Adrenal gland (tissue), 19 donors: ENCODE measurements around the gene GPC1. TPM values are rescaled to one million over a fixed set of nuclear protein-coding genes. Genes with fewer than 3 reads are reported as not detected.
A peak's percentile ranks its signal among the peaks of the same experiment; 100 is the strongest.
"Not testable (repeated sequence)": the region's sequence is repeated elsewhere in the genome, so short reads cannot be mapped to it uniquely, and the experiment has no call there.

ENCODE experiments used
- DNase-seq, 7 donors: peaks; one replicate each; pipeline ENCODE4 v3.0.0-alpha.2; 2019 to 2020
- H3K27ac ChIP-seq, 5 donors: fragments of 200-600 bp; sonication (generic) in 4 of 5; 1 replicate in 3 of 5; 2 replicates in 2 of 5; pipeline versions ENCODE4 v1.5.1 to v1.8.0; 2016 to 2020; ENCODE audit warnings: mild to moderate bottlenecking in 1 of 5
- H3K27me3 ChIP-seq: fragments of 200-600 bp; 2 replicates; pipeline ENCODE4 v1.8.0; 2021
- H3K36me3 ChIP-seq, 2 donors: fragments of 200-600 bp; replicated peaks in 1 of 2; 1 replicate in 1 of 2; 2 replicates in 1 of 2; pipeline versions ENCODE4 v1.5.1 to v1.8.0; 2018 to 2022
- H3K4me1 ChIP-seq, 2 donors: fragments of 200-600 bp; replicated peaks in 1 of 2; 1 replicate in 1 of 2; 2 replicates in 1 of 2; pipeline versions ENCODE4 v1.5.1 to v1.8.0; 2018 to 2021
- H3K4me3 ChIP-seq, 4 donors: fragments of 200-600 bp; sonication (generic) in 3 of 4; one replicate each; pipeline ENCODE4 v1.5.1; 2016 to 2018
- H3K9me3 ChIP-seq, 3 donors: fragments of 200-600 bp; sonication (generic) in 1 of 3; replicated peaks in 1 of 3; 1 replicate in 2 of 3; 2 replicates in 1 of 3; pipeline versions ENCODE4 v1.5.1 to v1.8.0; 2016 to 2021
- CTCF ChIP-seq, 6 experiments: fragments of 450-650 bp in 4 of 6; fragments of 200-600 bp in 2 of 6; sonication (generic) in 1 of 6; IDR thresholded peaks; 1 replicate in 5 of 6; 2 replicates in 1 of 6; pipeline versions ENCODE4 v1.5.1 to v1.8.0; 2016 to 2021; ENCODE audit warnings: antibody characterized with exemption in 6 of 6, mild to moderate bottlenecking in 2 of 6, moderate library complexity in 1 of 6
- POLR2A ChIP-seq, 2 donors: fragments of 450-650 bp; IDR thresholded peaks; one replicate each; pipeline ENCODE4 v1.6.1; 2017; ENCODE audit warnings: antibody characterized with exemption in 2 of 2, mild to moderate bottlenecking in 2 of 2, moderate library complexity in 1 of 2
- WGBS, 4 donors: extraction: QIAGEN DNeasy Blood & Tissue Kit in 2 of 4; methylation state at CpG; one replicate each; pipeline versions ENCODE4 v1.1.5 to v1.1.7; 2013 to 2017; 5-methylcytosine and 5-hydroxymethylcytosine counted together
- intact Hi-C, 2 donors: fragments of 100-400 bp; cut with DNase I; formaldehyde crosslinking; loops; one replicate each; pipeline versions ENCODE4 v1.14.1 to v1.15.0; 2022 to 2023
- long read RNA-seq, 10 donors: library from polyadenylated mRNA in 3 of 10; unstranded in 2 of 10; stranded (forward) in 1 of 10; transcript quantifications; one replicate each; pipeline ENCODE4 v2.0.0 and lab custom pipeline, GENCODE V29; 2021 to 2026
- polyA plus RNA-seq, 3 donors: library from polyadenylated mRNA; stranded (reverse); fragments of 200-250 nt in 2 of 3; fragments of 350-450 nt in 1 of 3; fragmentation: Illumina TruSeq in 1 of 3; extraction: RNeasy Lipid Tissue Mini Kit (QIAGEN cat#74804) in 1 of 3; gene quantifications; one replicate each; pipeline ENCODE4 v1.2.3, GENCODE V29; 2013 to 2014
- total RNA-seq, 9 donors: library from RNA; depleted of rRNA in 4 of 9; stranded (reverse); fragments of >200 nt in 4 of 9; fragments of 120-200 nt in 1 of 9; fragmentation: NEBNext Ultra II Directional in 1 of 9; extraction: Animal tissue kit (Norgen Biotek cat#: 25700) in 1 of 9; gene quantifications; one replicate each; pipeline versions ENCODE4 v1.1.0 to v1.2.4, GENCODE V29; 2013 to 2023
- donor health status: healthy with polysubstance abuse.
- donor health status: Bipolar disorder and iron deficiency.
- donor health status: DM: yes; HTN: yes; CAD: no.
- donor health status: DM: no; HTN: no; CAD: no.
- donor health status: DM: no; HTN: no; CAD: no.
- donor health status: DM: yes; HTN: yes; CAD: no.

GPC1 gene
- total RNA-seq (100 to 1,000 TPM in 7 of 9 donors, 10 to 100 TPM in 2; 11.8 to 202 (median 142) TPM), polyA plus RNA-seq (10 to 100 TPM; 13.4 to 97.6 (median 70.9) TPM)
- long read RNA-seq, donor 1, transcript GPC1-201 (9 exons, 3,713 nt) = major isoform, 10 of 10 reads
- long read RNA-seq, donor 1, partial matches to known transcripts = 0 of 10 reads
- long read RNA-seq, donor 1, other reads (novel, unspliced or antisense) = 0 of 10 reads
- long read RNA-seq, donor 2, transcript GPC1-201 (9 exons, 3,713 nt) = major isoform, 10 of 30 reads
- long read RNA-seq, donor 2, partial matches to known transcripts = 20 of 30 reads
- long read RNA-seq, donor 2, other reads (novel, unspliced or antisense) = 0 of 30 reads
- long read RNA-seq, donor 3, partial matches to known transcripts = 6 of 6 reads
- long read RNA-seq, donor 3, other reads (novel, unspliced or antisense) = 0 of 6 reads
- long read RNA-seq, donor 4, transcript GPC1-201 (9 exons, 3,713 nt) = major isoform, 6 of 30 reads
- long read RNA-seq, donor 4, partial matches to known transcripts = 24 of 30 reads
- long read RNA-seq, donor 4, other reads (novel, unspliced or antisense) = 0 of 30 reads
- long read RNA-seq, donor 5, transcript GPC1-201 (9 exons, 3,713 nt) = major isoform, 864 of 1,001 reads
- long read RNA-seq, donor 5, partial matches to known transcripts = 80 of 1,001 reads
- long read RNA-seq, donor 5, other reads (novel, unspliced or antisense) = 57 of 1,001 reads
- long read RNA-seq, donor 6, partial matches to known transcripts = 2 of 21 reads
- long read RNA-seq, donor 6, other reads (novel, unspliced or antisense) = 19 of 21 reads
- long read RNA-seq, donor 7, transcript GPC1-201 (9 exons, 3,713 nt) = major isoform, 7 of 21 reads
- long read RNA-seq, donor 7, partial matches to known transcripts = 14 of 21 reads
- long read RNA-seq, donor 7, other reads (novel, unspliced or antisense) = 0 of 21 reads
- long read RNA-seq, donor 8, transcript GPC1-201 (9 exons, 3,713 nt) = major isoform, 26 of 31 reads
- long read RNA-seq, donor 8, partial matches to known transcripts = 5 of 31 reads
- long read RNA-seq, donor 8, other reads (novel, unspliced or antisense) = 0 of 31 reads
- long read RNA-seq, donor 9, transcript GPC1-201 (9 exons, 3,713 nt) = major isoform, 5 of 5 reads
- long read RNA-seq, donor 9, partial matches to known transcripts = 0 of 5 reads
- long read RNA-seq, donor 9, other reads (novel, unspliced or antisense) = 0 of 5 reads
- long read RNA-seq, donor 10, transcript GPC1-201 (9 exons, 3,713 nt) = major isoform, 10 of 10 reads
- long read RNA-seq, donor 10, partial matches to known transcripts = 0 of 10 reads
- long read RNA-seq, donor 10, other reads (novel, unspliced or antisense) = 0 of 10 reads

GRCh38 chr2:240435457-240435947 lies at the start of gene GPC1:
TSS of gene GPC1 (plus strand) at chr2:240435663. CDS start at chr2:240435919, 256 bp downstream.
- intact Hi-C loops = loop anchor here in 1 of 2 donors (5.0 kb wide), 1 partner anchor 203 kb away; no protein-coding TSS in a partner anchor

DNA sequence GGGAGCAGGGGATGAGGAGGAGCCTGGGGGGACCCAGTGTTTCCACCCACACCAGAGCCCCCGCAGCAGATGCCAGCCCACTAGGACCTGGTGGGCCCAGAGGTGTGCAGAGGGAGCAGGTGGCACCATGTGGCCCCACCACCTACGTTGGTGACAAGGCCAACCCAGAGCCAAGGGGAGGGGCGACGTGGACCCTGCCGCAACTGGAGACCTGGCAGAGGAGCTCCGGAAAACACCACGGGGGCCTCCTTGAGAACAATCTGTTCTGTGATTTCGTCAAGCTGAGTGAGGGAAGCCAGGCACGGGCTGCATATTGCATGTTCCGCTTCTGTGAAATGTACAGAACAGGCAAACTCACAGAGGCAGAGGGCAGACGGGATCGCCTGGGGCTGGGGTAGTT lies 49.1 kb upstream of the GPC1 start:
- no peaks in the 10 kb centered on the region for H3K27me3 ChIP-seq
- peak in 2 of 7 donors; percentile 12 to 14 for DNase-seq
- intact Hi-C loops = loop anchor here in 1 of 2 donors (5.0 kb wide), 1 partner anchor 46 kb away; no protein-coding TSS in a partner anchor
- TF ChIP-seq CTCF (IDR thresholded peaks at IDR 0.05) (no peak), POLR2A (IDR thresholded peaks at IDR 0.05) (no peak)
- no peak overlapping the region for H3K27ac ChIP-seq
- H3K4me1 ChIP-seq = peaks cover 7 to 11% of the 10 kb centered on the region in 2 donors
- H3K4me3 ChIP-seq = no peak overlapping the region
- H3K9me3 ChIP-seq = no peaks in the 10 kb centered on the region
- H3K36me3 ChIP-seq = no peaks in the 10 kb centered on the region
- WGBS, 4 donors = 89 to 96% (median 92%) methylated on average over 11 to 12 of the region's 12 CpGs

More at GRCh38 chr2:240435457-240435947, at the start of gene GPC1:
- Histone ChIP-seq H3K4me1 (peaks cover 33 to 37% of the 10 kb centered on the region in 2 donors), H3K27me3 (no peaks in the 10 kb centered on the region), H3K4me3 (peak within 1 kb of the TSS in 3 of 4 donors; percentile 15 to 96 (median 69)), H3K36me3 (no peaks in the 10 kb centered on the region), H3K27ac (peak within 1 kb of the TSS; percentile 79 to 100 (median 91)), H3K9me3 (no peaks in the 10 kb centered on the region)
- 0% methylated on average over 49 to 77 of the region's 77 CpGs; no CpG with 5 or more reads in 2 of the 4 donors for WGBS, 4 donors
- peak; percentile 72 to 83 (median 80) for DNase-seq
- TF ChIP-seq POLR2A (IDR thresholded peaks at IDR 0.05) = peak; percentile 58 to 83
- peak in 1 of 6 experiments; percentile 14 for TF ChIP-seq CTCF (IDR thresholded peaks at IDR 0.05)

DNA sequence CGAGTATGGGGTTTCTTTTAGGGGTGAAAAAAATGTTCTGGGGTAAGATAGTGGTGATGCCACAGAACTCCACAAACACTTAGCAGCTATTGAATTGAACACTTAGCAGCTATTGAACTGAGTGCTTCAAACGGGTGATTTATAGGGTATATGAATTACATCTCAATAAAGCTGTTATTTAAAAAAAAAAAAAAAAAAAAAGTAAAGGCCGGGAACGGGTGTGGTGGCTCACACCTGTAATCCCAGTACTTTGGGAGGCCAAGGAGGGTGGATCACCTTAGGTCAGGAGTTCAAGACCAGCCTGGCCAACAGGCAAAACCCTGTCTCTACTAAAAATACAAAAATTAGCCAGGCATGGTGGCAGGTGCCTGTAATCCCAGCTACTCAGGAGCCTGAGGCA lies 48.7 kb upstream of the GPC1 start:
- not testable (repeated sequence) for H3K27ac ChIP-seq, H3K4me3 ChIP-seq, H3K36me3 ChIP-seq, H3K9me3 ChIP-seq, H3K27me3 ChIP-seq
- intact Hi-C loops = loop anchor here in 1 of 2 donors (5.0 kb wide), 1 partner anchor 46 kb away; no protein-coding TSS in a partner anchor
- H3K4me1 ChIP-seq = peaks cover 7 to 11% of the 10 kb centered on the region in 2 donors
- peak in 1 of 7 donors; percentile 9 for DNase-seq
- WGBS, 4 donors = 84 to 89% (median 87%) methylated on average over 4 of the region's 4 CpGs

DNA sequence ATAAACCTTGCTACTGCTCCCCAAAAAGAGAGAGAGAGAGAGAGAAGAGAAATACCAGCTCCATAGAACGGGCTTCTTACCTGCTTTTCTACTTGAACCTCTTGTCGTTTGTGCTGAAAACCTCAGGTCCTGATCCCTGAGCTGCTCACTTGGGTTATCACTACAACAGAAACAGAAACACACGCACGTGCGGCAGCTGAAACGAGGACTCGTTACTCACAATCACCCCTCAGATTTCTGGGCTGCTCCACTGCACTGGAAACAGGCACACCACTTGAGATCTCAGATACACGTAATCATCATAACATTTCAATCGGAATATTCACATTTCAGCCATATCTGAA lies 48.2 kb upstream of the GPC1 start:
- Histone ChIP-seq H3K27me3 (no peaks in the 10 kb centered on the region), H3K9me3 (no peaks in the 10 kb centered on the region), H3K4me3 (no peak overlapping the region), H3K36me3 (no peaks in the 10 kb centered on the region), H3K27ac (peak overlapping the region in 4 of 5 donors; percentile 7 to 76 (median 55)), H3K4me1 (peaks cover 7 to 11% of the 10 kb centered on the region in 2 donors)
- TF ChIP-seq CTCF (IDR thresholded peaks at IDR 0.05) = peak in 1 of 6 experiments; percentile 10
- no peak for TF ChIP-seq POLR2A (IDR thresholded peaks at IDR 0.05)
- intact Hi-C loops = loop anchor here in 1 of 2 donors (5.0 kb wide), 1 partner anchor 45 kb away; no protein-coding TSS in a partner anchor
- WGBS, 4 donors = 52 to 66% (median 59%) methylated on average over 9 of the region's 9 CpGs
- no peak for DNase-seq
